A673 (cell line): ENCODE measurements around the gene SLC7A10. TPM values are rescaled to one million over a fixed set of nuclear protein-coding genes. Genes with fewer than 3 reads are reported as not detected.

ENCODE experiments used
- BruUV-seq: library from RNA; stranded (reverse); fragments of 400-500 nt; replicated peaks from 2 replicates; lab custom pipeline; 2021; lab: Mats Ljungman, UMichigan
- CTCF ChIA-PET: fragments of 300-600 bp; sonication (Branson Sonifier 250); formaldehyde crosslinking; loops from one replicate; lab custom pipeline; 2022; ENCODE audit warnings: antibody characterized with exemption; lab: Charles Lee
- POLR2A ChIA-PET: fragments of 300-600 bp; sonication (Branson Sonifier 250); formaldehyde crosslinking; loops from one replicate; lab custom pipeline; 2022; ENCODE audit warnings: antibody characterized with exemption; ENCODE audit not compliant: low non-redundant PET; lab: Charles Lee
- DNase-seq: peaks from one replicate; pipeline ENCODE4 v3.0.0-alpha.2; 2015; ENCODE audit warnings: low spot score
- H3K27ac ChIP-seq: fragments of 200-600 bp; sonication (generic); 2 replicates; pipeline ENCODE4 v1.5.1; 2016; ENCODE audit warnings: mixed run types, low read depth, mild to moderate bottlenecking, mixed read lengths, antibody characterized with exemption, low read length; ENCODE audit not compliant: poor library complexity, severe bottlenecking
- H3K27me3 ChIP-seq: fragments of 200-600 bp; sonication (generic); replicated peaks from 2 replicates; pipeline ENCODE4 v1.6.1; 2017; ENCODE audit warnings: mixed run types, low read depth, mild to moderate bottlenecking, mixed read lengths, antibody characterized with exemption, low read length; ENCODE audit not compliant: insufficient read depth, poor library complexity
- H3K36me3 ChIP-seq: fragments of 200-600 bp; sonication (generic); 2 replicates; pipeline ENCODE4 v1.6.1; 2016; ENCODE audit warnings: mixed run types, mild to moderate bottlenecking, mixed read lengths, antibody characterized with exemption, low read length; ENCODE audit not compliant: insufficient read depth, poor library complexity, severe bottlenecking
- H3K4me1 ChIP-seq: fragments of 200-600 bp; sonication (generic); 2 replicates; pipeline ENCODE4 v1.6.1; 2017; ENCODE audit warnings: mixed run types, mild to moderate bottlenecking, mixed read lengths, antibody characterized with exemption, low read length; ENCODE audit not compliant: insufficient read depth, poor library complexity, severe bottlenecking
- H3K4me3 ChIP-seq: fragments of 200-600 bp; sonication (generic); 2 replicates; pipeline ENCODE4 v1.5.1; 2016; ENCODE audit warnings: low read depth, mixed run types, mild to moderate bottlenecking, mixed read lengths, low read length; ENCODE audit not compliant: poor library complexity, severe bottlenecking
- H3K9me3 ChIP-seq: fragments of 200-600 bp; sonication (generic); 2 replicates; pipeline ENCODE4 v1.6.1; 2016; ENCODE audit warnings: mixed run types, low read depth, mild to moderate bottlenecking, mixed read lengths, antibody characterized with exemption, low read length; ENCODE audit not compliant: poor library complexity, severe bottlenecking
- CTCF ChIP-seq: fragments of 300-800, 200-600 bp; sonication (generic); conservative IDR thresholded peaks from 2 replicates; pipeline ENCODE4 v1.5.1; 2017; ENCODE audit warnings: low read depth, mild to moderate bottlenecking, antibody characterized with exemption, low read length, moderate library complexity, mixed read lengths
- EZH2 ChIP-seq: fragments of 200-600 bp; sonication (generic); IDR thresholded peaks from 2 replicates; pipeline ENCODE4 v1.6.1; 2017; ENCODE audit warnings: borderline replicate concordance, low read depth, mild to moderate bottlenecking, mixed read lengths, antibody characterized with exemption, low read length; ENCODE audit not compliant: poor library complexity, severe bottlenecking
- intact Hi-C: fragments of 100-400 bp; cut with micrococcal nuclease; formaldehyde crosslinking; loops from one replicate; pipeline ENCODE4 v1.10.0; 2022; ENCODE audit not compliant: unreplicated experiment
- total RNA-seq: library from RNA; stranded (reverse); gene quantifications from 2 replicates; pipeline ENCODE4 v1.2.3, GENCODE V29; 2021

Gene SLC7A10
- total RNA-seq, 1 experiment from 2014 or later: 0.17 TPM

- POLR2A ChIA-PET: no interaction called here
- H3K4me3 ChIP-seq: no peak overlapping the region
- H3K27me3 ChIP-seq: no peaks in the 10 kb centered on the region
- H3K4me1 ChIP-seq: no peaks in the 10 kb centered on the region
- intact Hi-C loops: no loop called here
- no peaks in the 10 kb centered on the region for H3K9me3 ChIP-seq
- no peak for DNase-seq
- H3K27ac ChIP-seq: no peak overlapping the region
- CTCF ChIA-PET: no interaction called here
- peaks cover 16% of the 10 kb centered on the region for H3K36me3 ChIP-seq
- no peak for TF ChIP-seq EZH2
- no peak for TF ChIP-seq CTCF
- BruUV-seq: no TSS peak
Measured at GRCh38 chr19:33205110-33205509, 20.5 kb downstream of the SLC7A10 start.

DNA sequence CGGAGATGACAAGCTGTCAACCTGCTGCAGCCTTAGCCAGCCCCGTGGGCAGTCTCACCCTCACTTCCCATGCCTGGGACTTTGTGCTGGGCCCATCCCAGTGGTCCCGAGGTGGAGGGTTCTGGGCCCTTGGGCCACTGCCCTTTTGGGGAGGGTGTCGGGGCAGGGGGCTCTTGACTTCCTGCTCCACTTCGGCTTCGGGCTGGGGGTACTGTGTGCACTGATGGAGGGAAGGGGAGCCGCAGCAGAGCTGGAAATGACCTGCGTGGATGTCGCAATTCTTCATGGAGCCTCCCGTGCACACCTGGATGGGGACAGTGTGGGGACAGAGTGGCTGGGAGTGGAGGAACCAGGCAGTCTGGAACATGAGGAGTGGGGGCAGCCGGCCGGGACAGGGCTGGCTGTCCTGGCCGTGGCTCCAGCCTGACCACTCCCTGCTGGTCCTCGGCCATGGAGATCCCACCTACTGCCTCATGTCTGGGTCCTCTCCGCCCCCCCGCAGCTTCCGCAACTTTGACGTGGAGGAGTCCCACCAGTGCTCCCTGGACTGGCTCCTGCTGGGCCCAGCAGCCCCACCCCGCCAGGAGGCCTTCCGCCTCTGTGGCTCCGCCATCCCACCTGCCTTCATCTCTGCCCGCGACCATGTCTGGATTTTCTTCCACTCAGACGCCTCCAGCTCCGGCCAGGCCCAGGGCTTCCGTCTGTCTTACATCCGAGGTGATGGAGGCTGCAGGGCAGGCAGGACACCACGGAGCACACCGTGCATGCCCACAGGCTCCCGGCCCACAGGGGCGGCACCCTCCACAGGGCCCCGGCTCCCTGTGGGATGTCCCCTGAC is 21.3 kb downstream of the SLC7A10 start:
- DNase-seq: no peak
- peaks cover 16% of the 10 kb centered on the region for H3K36me3 ChIP-seq
- no peaks in the 10 kb centered on the region for H3K4me1 ChIP-seq
- CTCF ChIA-PET: no interaction called here
- intact Hi-C loops: no loop called here
- H3K27ac ChIP-seq: no peak overlapping the region
- TF ChIP-seq CTCF: no peak
- no peak for TF ChIP-seq EZH2
- H3K27me3 ChIP-seq: no peaks in the 10 kb centered on the region
- H3K4me3 ChIP-seq: no peak overlapping the region
- H3K9me3 ChIP-seq: no peaks in the 10 kb centered on the region
- BruUV-seq: no TSS peak
- POLR2A ChIA-PET: no interaction called here

DNA sequence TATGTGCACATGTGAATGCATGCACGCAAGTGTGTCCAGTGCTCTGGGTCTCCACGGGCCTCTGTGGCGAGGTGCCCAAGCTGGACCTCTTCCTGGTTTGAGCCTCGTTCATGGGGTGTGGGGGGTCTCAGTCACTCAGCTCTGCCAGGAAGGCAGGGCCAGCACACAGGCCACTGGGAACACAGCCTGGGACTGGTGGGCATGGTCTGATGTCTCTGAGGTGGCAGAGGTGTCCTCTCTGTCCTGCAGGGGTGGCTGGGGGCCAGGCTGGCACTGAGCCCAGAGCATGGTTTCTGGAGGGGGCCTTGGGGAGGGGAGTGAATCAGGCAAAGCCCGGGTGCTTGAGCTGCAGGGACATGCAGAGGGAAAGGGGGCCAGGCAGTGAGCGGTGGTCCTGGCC is 22.1 kb downstream of the SLC7A10 start:
- H3K9me3 ChIP-seq: no peaks in the 10 kb centered on the region
- ChIA-PET CTCF (no interaction called here), POLR2A (no interaction called here)
- H3K4me3 ChIP-seq: no peak overlapping the region
- peaks cover 18% of the 10 kb centered on the region for H3K36me3 ChIP-seq
- no peak for DNase-seq
- H3K27ac ChIP-seq: no peak overlapping the region
- no peaks in the 10 kb centered on the region for H3K4me1 ChIP-seq
- H3K27me3 ChIP-seq: no peaks in the 10 kb centered on the region
- TF ChIP-seq EZH2 (no peak), CTCF (no peak)
- intact Hi-C loops: no loop called here
- BruUV-seq: no TSS peak
